NCI-H748 (cell line): ENCODE data around the gene AQP2.

Experiments
- DNase-seq: peaks from one replicate; lab custom pipeline; 2025; ENCODE audit not compliant: unreplicated experiment; lab: John Stamatoyannopoulos, UW

AQP2 gene

GRCh38 chr12:49967777-49968250 is 17.3 kb downstream of the AQP2 start:
- DNase-seq: no peak

- DNase-seq: no peak
Observed at GRCh38 chr12:49968471-49968870, 17.9 kb downstream of the AQP2 start.

- DNase-seq: no peak
Observed at GRCh38 chr12:49969027-49969426, 18.5 kb downstream of the AQP2 start.

- DNase-seq: no peak
Observed at GRCh38 chr12:49969651-49970429, 19.3 kb downstream of the AQP2 start.

GRCh38 chr12:49970658-49971057 is 20.1 kb downstream of the AQP2 start:
- no peak for DNase-seq

- no peak for DNase-seq
Observed at GRCh38 chr12:49971141-49971540, 20.6 kb downstream of the AQP2 start.

GRCh38 chr12:49972129-49972528 is 21.6 kb downstream of the AQP2 start:
- no peak for DNase-seq

GRCh38 chr12:49972641-49973360 is 22.3 kb downstream of the AQP2 start, which contains the start of gene AQP6:
Gene AQP6, plus strand, starts transcription at chr12:49972947. Its CDS starts 227 bp downstream, at chr12:49973174.
- DNase-seq: no peak

GRCh38 chr12:49973361-49973830 is 22.9 kb downstream of the AQP2 start:
- no peak for DNase-seq

GRCh38 chr12:49974231-49974675 is 23.7 kb downstream of the AQP2 start:
- no peak for DNase-seq

- DNase-seq: no peak
Observed at GRCh38 chr12:49974677-49975317, 24.3 kb downstream of the AQP2 start.

GRCh38 chr12:49975318-49975761 is 24.8 kb downstream of the AQP2 start:
- DNase-seq: no peak

- DNase-seq: no peak
Observed at GRCh38 chr12:49976557-49976956, 26.0 kb downstream of the AQP2 start.

- no peak for DNase-seq
Observed at GRCh38 chr12:49978125-49978524, 27.6 kb downstream of the AQP2 start.

GRCh38 chr12:49979016-49979586 is 28.6 kb downstream of the AQP2 start:
- no peak for DNase-seq

- DNase-seq: no peak
Observed at GRCh38 chr12:49979791-49980190, 29.3 kb downstream of the AQP2 start.

GRCh38 chr12:49980501-49981349 is 30.2 kb downstream of the AQP2 start:
- no peak for DNase-seq

- no peak for DNase-seq
Observed at GRCh38 chr12:49982246-49983087, 31.9 kb downstream of the AQP2 start.

GRCh38 chr12:49983892-49984291 is 33.4 kb downstream of the AQP2 start:
- DNase-seq: no peak
